ENCODE data around the gene PRR18. TPM values are rescaled to one million over a fixed set of nuclear protein-coding genes. Genes with fewer than 3 reads are reported as not detected.

The PRR18 gene
- total and polyA plus RNA-seq, 2 of the 8 experiments (the other 6 are each of a cell fraction or from before 2014, with no cell fraction given) = 0.08 to 0.19 TPM

- FAIRE-seq = no peak
- TF ChIP-seq POLR2AphosphoS5 (IDR thresholded peaks at IDR 0.05; ENCODE audit: low read depth, low read length) (no peak), YY1 (IDR thresholded peaks at IDR 0.05; ENCODE audit: low read depth, low read length) (no peak), TEAD4 (IDR thresholded peaks at IDR 0.05; ENCODE audit: low read depth, low read length) (no peak), SP4 (IDR thresholded peaks at IDR 0.05; ENCODE audit: low read length) (no peak), SRF (IDR thresholded peaks at IDR 0.05; ENCODE audit: low read depth, low read length) (no peak), NRF1 (IDR thresholded peaks at IDR 0.05; ENCODE audit: low read depth, low read length) (no peak), HDAC2 (IDR thresholded peaks at IDR 0.05; ENCODE audit: borderline replicate concordance in 1 of 2, low read depth in 2 of 2, low read length in 2 of 2) (no peak), SP2 (IDR thresholded peaks at IDR 0.05; ENCODE audit: low read length) (no peak), TAF1 (IDR thresholded peaks at IDR 0.05; ENCODE audit: low read depth, low read length) (no peak)
- Histone ChIP-seq H3K9me3 (ENCODE audit: insufficient read depth in 2 of 2, low read depth in 1 of 2, low read length in 1 of 2) (no peaks in the 10 kb centered on the region), H2BK15ac (ENCODE audit: low read length) (no peak overlapping the region), H3K14ac (ENCODE audit: insufficient read length) (no peak overlapping the region), H2AFZ (ENCODE audit: low read length) (no peak overlapping the region), H3K4me3 (ENCODE audit: extremely low read depth in 1 of 4, insufficient read depth in 2 of 4, low read depth in 3 of 4, low read length in 4 of 4) (no peak overlapping the region), H3K4ac (replicated peaks; ENCODE audit: insufficient read length, low read depth, low read length) (no peak overlapping the region), H2BK5ac (ENCODE audit: low read depth, low read length) (no peak overlapping the region), H3K4me2 (ENCODE audit: insufficient read depth in 1 of 2, low read depth in 2 of 2, low read length in 2 of 2) (no peak overlapping the region), H2BK120ac (replicated peaks; ENCODE audit: low read depth, low read length) (no peak overlapping the region), H4K91ac (replicated peaks; ENCODE audit: insufficient read length, low read length) (no peak overlapping the region), H3K9ac (replicated peaks in 1 of 4; ENCODE audit: extremely low read depth in 1 of 4, low read depth in 3 of 4, low read length in 3 of 4) (no peak overlapping the region), H3K18ac (ENCODE audit: extremely low read depth, low read length) (no peak overlapping the region), H3K27me3 (replicated peaks in 1 of 4; ENCODE audit: control insufficient read depth in 3 of 4, extremely low read depth in 1 of 4, insufficient read depth in 3 of 4, low read length in 3 of 4) (peaks cover 0 to 5% (median 0%) of the 10 kb centered on the region in 4 experiments; a peak in 3 of 7 replicates), H4K5ac (ENCODE audit: insufficient read length, low read depth, low read length) (no peak overlapping the region), H4K8ac (ENCODE audit: extremely low read depth, insufficient read depth, low read length) (no peak overlapping the region), H3K56ac (replicated peaks; ENCODE audit: insufficient read length, low read depth, low read length) (no peak overlapping the region), H2AK5ac (ENCODE audit: low read depth, low read length) (no peak overlapping the region), H2BK12ac (ENCODE audit: low read depth, low read length) (no peak overlapping the region), H3K79me1 (ENCODE audit: low read depth, low read length) (no peaks in the 10 kb centered on the region), H2BK20ac (ENCODE audit: low read length) (no peak overlapping the region), H3K23ac (ENCODE audit: insufficient read length) (no peak overlapping the region), H4K20me1 (replicated peaks in 1 of 2; ENCODE audit: control insufficient read depth in 1 of 2, insufficient read depth in 2 of 2, low read length in 2 of 2) (no peaks in the 10 kb centered on the region), H3K23me2 (ENCODE audit: low read depth, low read length) (no peaks in the 10 kb centered on the region), H3K27ac (ENCODE audit: low read depth, low read length) (no peak overlapping the region), H3K79me2 (ENCODE audit: control insufficient read depth in 1 of 2, insufficient read depth in 2 of 2, low read length in 2 of 2) (no peaks in the 10 kb centered on the region), H3K4me1 (replicated peaks in 1 of 4; ENCODE audit: control insufficient read depth in 3 of 4, insufficient read depth in 4 of 4, low read length in 3 of 4) (peaks cover 0 to 3% (median 0%) of the 10 kb centered on the region in 4 experiments; a peak in 1 of 7 replicates), H3K36me3 (ENCODE audit: control insufficient read depth in 2 of 4, insufficient read depth in 4 of 4, low read length in 3 of 4) (no peaks in the 10 kb centered on the region)
- 96% methylated on average over 6 of the region's 6 CpGs; no CpG with 5 or more reads in 1 of the 2 experiments for WGBS, 2 experiments (ENCODE audit: extremely low coverage in 1 of 2, insufficient coverage in 1 of 2, insufficient read length in 1 of 2, insufficient replicate concordance in 2 of 2, low coverage in 1 of 2, low lambda C conversion rate in 2 of 2, missing lambda C conversion rate in 1 of 2)
- CTCF ChIA-PET (ENCODE audit: partially characterized antibody) = interaction anchor here (0.9 to 3.0 kb wide), 9 partner anchors 9 to 116 kb away, joined by 3 to 12 read pairs (median 6); no protein-coding TSS in a partner anchor
- POLR2A ChIA-PET (ENCODE audit: partially characterized antibody) = interaction anchor here (1.7 kb wide), 1 partner anchor 99 kb away, joined by 4 read pairs; no protein-coding TSS in a partner anchor
- DNase-seq (ENCODE audit: low read depth in 1 of 2, low spot score in 2 of 2) = no peak
These were observed 23.6 kb downstream of the PRR18 start for GRCh38 chr6:166284640-166285039.

Data from H1 (cell line).